Choroid plexus epithelial cell (primary cell): Measurements from ENCODE around the gene PHF12.
"Not testable (repeated sequence)": the region's sequence is repeated elsewhere in the genome, so short reads cannot be mapped to it uniquely, and the experiment has no call there.

Experiments used
- DNase-seq: peaks from one replicate; pipeline ENCODE4 v3.0.0-alpha.2; 2010; ENCODE audit warnings: low read depth
- H3K4me3 ChIP-seq: 2 replicates; pipeline ENCODE4 v1.5.1; 2011; ENCODE audit warnings: low read depth, mild to moderate bottlenecking, control low read depth, low read length, moderate library complexity
- TF ChIP-seq, protein P1 (sequence below): conservative IDR thresholded peaks from 2 replicates; pipeline ENCODE4 v1.5.1; 2011; ENCODE audit warnings: low read depth, mild to moderate bottlenecking, control low read depth, inconsistent platforms, low read length, moderate library complexity

PHF12 gene

GRCh38 chr17:28937044-28937729 lies 14.1 kb downstream of the PHF12 start:
- peak; percentile 38 for DNase-seq
- TF ChIP-seq, protein P1, sequence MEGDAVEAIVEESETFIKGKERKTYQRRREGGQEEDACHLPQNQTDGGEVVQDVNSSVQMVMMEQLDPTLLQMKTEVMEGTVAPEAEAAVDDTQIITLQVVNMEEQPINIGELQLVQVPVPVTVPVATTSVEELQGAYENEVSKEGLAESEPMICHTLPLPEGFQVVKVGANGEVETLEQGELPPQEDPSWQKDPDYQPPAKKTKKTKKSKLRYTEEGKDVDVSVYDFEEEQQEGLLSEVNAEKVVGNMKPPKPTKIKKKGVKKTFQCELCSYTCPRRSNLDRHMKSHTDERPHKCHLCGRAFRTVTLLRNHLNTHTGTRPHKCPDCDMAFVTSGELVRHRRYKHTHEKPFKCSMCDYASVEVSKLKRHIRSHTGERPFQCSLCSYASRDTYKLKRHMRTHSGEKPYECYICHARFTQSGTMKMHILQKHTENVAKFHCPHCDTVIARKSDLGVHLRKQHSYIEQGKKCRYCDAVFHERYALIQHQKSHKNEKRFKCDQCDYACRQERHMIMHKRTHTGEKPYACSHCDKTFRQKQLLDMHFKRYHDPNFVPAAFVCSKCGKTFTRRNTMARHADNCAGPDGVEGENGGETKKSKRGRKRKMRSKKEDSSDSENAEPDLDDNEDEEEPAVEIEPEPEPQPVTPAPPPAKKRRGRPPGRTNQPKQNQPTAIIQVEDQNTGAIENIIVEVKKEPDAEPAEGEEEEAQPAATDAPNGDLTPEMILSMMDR, result no peak
- H3K4me3 ChIP-seq, result no peak overlapping the region

DNA sequence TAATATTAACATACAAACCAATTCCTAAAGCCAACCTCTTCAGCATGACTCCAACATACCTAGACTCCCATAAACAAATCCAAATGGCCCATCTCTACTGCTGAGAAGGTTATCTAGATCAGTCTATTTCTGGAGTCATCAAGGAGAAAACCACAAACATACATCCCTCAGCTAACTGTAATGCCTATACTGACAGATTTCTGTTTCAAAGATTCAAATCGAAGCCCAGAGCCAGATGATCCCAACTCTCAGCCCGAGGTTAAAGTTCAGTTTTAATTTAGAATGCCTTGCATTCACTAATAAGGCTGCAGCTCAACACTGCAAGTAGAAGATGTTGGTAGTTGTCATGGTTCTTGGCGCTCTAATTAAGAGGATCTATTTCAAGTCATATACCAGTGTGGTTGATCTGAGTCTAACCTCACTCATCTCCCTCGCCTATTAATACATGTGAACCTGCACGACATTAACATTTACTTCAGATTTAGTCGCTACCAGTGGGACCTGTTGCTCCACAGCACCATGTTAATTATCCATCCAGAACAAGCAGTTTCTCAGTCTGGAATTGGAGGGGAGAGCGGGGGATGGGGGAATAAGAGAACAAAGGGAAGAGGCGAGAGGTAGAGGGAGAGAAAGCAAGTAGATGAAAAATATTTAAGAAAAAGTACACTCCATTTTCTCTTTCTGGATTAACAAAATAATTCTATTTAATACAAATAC lies 15.4 kb downstream of the PHF12 start:
- no peak overlapping the region for H3K4me3 ChIP-seq
- TF ChIP-seq, protein P1, result no peak
- no peak for DNase-seq

DNA sequence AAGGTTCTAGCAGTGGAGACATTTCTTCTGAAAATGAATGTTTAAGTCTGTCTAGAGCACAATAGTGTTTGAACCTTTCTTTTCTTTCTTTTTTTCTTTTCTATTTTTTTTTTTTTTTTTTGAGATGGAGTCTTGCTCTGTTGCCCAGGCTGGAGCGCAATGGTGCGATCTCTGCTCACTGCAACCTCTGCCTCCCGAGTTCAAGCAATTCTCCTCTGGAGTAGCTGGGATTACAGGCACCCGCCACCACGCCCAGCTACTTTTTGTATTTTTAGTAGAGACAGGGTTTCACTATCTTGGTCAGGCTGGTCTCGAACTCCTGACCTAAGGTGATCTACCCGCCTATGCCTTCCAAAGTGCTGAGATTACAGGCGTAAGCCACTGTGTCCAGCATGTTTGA lies 16.8 kb downstream of the PHF12 start:
- not testable (repeated sequence) for DNase-seq, H3K4me3 ChIP-seq

- TF ChIP-seq, protein P1, result no peak
- DNase-seq, result no peak
- no peak overlapping the region for H3K4me3 ChIP-seq
Observed at GRCh38 chr17:28929787-28930186, 21.5 kb downstream of the PHF12 start.

- DNase-seq, result peak; percentile 63
- TF ChIP-seq, protein P1, result no peak
- H3K4me3 ChIP-seq, result no peak overlapping the region
Observed at GRCh38 chr17:28928061-28928460, 23.3 kb downstream of the PHF12 start.

DNA sequence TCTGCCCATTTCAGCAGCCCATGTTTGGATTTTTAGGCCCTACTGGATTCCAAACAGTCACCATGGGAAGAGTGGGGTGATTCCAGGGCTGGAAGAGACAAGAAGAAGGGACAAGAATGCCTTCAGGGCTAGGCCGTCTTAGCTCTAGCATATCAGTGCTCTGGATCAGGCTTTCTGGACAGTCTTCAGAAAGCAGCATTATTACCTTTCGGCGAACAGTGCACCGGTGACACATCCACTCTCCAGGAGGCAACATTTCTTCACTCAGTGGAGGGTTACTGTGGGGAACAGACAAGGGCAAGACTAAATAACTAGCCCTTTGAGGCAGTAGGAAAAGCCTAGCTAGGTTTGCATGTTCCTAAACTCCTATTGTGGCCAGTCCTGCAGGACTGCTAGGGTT lies 24.5 kb downstream of the PHF12 start:
- TF ChIP-seq, protein P1, result no peak
- no peak overlapping the region for H3K4me3 ChIP-seq
- DNase-seq, result peak; percentile 42

- DNase-seq, result no peak
Observed at GRCh38 chr17:28926366-28926765, 25.0 kb downstream of the PHF12 start.

More at GRCh38 chr17:28926366-28926765, 25.0 kb downstream of the PHF12 start:
- no peak overlapping the region for H3K4me3 ChIP-seq
- TF ChIP-seq, protein P1, result no peak
